DOHH2 (cell line): ENCODE data around the gene NR1H4.

Experiments used
- EZH2phosphoT487 ChIP-seq: fragments of 200-600 bp; sonication (generic); IDR thresholded peaks from 2 replicates; pipeline ENCODE4 v1.6.1; 2017; ENCODE audit warnings: borderline replicate concordance, mild to moderate bottlenecking, antibody characterized with exemption, low read length, moderate library complexity, mixed read lengths
- TF ChIP-seq, protein P1 (sequence below): fragments of 200-600 bp; sonication (generic); IDR thresholded peaks from one replicate; pipeline ENCODE4 v1.5.1; 2014; ENCODE audit warnings: antibody characterized with exemption, mild to moderate bottlenecking, low read depth, low read length; ENCODE audit not compliant: poor library complexity, severe bottlenecking

DNA sequence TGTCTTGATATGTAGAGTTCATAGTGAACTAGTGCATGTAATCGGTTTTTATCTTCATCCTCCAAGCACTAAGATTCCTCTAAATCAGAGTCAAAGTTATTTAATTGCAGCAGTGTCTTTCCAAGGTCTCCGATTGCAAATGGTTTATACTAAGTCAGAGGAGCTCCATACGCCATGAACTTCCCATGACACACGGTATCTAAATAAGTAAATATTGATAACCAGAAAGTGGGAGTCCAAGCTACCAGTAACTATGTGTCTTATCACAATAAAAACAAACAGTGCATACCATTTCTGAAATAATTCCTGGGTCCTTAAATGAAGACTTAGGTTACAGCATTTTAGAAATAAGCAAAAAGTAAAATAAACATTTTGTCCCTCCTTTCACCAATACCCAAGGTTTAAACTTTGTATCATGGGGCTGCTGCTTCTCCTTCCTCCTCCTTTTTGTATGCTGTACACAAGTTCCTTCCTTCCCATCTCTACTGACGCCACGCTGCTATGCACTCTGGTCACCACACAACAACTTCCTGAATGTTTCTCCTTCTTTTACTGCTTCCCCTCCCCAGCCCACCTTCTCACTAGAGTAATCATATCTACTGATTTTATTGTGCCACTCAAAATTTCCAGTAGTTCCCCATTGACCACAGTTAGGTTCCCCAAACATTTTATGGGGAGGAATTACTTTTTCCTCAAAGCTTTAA, 10.7 kb downstream of the NR1H4 start:
- TF ChIP-seq, protein P1, sequence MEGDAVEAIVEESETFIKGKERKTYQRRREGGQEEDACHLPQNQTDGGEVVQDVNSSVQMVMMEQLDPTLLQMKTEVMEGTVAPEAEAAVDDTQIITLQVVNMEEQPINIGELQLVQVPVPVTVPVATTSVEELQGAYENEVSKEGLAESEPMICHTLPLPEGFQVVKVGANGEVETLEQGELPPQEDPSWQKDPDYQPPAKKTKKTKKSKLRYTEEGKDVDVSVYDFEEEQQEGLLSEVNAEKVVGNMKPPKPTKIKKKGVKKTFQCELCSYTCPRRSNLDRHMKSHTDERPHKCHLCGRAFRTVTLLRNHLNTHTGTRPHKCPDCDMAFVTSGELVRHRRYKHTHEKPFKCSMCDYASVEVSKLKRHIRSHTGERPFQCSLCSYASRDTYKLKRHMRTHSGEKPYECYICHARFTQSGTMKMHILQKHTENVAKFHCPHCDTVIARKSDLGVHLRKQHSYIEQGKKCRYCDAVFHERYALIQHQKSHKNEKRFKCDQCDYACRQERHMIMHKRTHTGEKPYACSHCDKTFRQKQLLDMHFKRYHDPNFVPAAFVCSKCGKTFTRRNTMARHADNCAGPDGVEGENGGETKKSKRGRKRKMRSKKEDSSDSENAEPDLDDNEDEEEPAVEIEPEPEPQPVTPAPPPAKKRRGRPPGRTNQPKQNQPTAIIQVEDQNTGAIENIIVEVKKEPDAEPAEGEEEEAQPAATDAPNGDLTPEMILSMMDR, result no peak
- TF ChIP-seq EZH2phosphoT487, result no peak
